NK-92 treated with Interleukin-12 subunit alpha and Interleukin-12 subunit beta, amount 100 ng/mL, for 24 hours (cell line): Measurements from ENCODE around the gene TAF4.

Experiments
- DNase-seq: peaks from one replicate; lab custom pipeline; 2025; lab: John Stamatoyannopoulos, UW

TAF4 gene

DNA sequence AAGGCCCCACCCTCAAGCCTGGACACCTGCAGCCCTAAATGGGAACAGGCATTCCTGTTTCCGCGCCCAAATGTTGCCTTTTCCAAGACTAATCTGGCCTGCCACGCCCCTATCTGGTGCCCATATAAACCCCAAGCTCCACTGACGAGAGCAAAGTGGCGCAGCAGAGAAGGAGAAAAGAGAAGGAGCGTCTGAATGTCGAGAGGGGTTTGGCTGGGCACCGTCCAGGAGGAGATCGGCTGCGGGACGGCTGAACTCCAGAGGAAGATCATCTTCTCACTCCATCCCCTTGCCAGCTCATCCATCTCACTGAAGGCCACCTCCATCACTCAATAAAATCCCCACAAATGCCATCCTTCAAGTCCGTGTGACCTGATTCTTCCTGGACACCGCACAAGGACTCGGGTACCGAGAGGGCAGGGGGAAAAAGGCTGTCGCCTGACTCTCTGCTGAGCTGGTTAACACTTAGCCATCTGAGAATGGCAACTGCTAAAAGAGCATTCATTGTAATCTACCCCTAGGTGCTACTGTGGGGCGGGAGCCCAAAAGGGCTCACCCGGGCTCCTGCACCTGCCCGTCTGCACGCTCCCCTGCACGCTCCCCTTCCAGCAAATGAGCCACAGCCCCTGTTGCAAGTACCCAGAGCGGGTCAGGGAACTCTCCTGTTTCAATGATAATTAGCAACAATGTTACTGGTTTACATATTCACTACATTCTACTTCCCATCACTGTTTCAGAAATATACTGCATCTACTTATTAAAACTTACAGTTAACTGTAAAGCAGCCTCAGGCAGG lies 23.5 kb downstream of the TAF4 start:
- DNase-seq = no peak

DNA sequence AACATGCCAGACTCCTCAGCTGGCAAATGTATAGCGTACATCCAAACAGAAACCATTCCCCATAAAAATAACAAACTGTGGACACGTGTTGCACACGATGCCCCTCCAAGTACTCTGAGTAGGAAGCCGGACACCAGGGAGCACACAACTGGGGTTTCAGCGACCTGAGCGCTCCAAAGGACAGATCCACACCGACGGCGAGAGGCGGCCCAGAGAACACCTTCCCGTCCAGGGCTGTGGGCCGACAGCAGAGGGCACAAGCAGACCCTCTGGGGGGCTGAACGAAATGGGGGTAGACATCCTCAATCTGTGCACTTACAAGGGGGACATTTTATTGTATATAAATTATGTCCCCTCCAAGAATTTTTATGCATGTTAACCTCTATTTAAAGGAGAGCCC lies 24.7 kb downstream of the TAF4 start:
- DNase-seq = no peak

DNA sequence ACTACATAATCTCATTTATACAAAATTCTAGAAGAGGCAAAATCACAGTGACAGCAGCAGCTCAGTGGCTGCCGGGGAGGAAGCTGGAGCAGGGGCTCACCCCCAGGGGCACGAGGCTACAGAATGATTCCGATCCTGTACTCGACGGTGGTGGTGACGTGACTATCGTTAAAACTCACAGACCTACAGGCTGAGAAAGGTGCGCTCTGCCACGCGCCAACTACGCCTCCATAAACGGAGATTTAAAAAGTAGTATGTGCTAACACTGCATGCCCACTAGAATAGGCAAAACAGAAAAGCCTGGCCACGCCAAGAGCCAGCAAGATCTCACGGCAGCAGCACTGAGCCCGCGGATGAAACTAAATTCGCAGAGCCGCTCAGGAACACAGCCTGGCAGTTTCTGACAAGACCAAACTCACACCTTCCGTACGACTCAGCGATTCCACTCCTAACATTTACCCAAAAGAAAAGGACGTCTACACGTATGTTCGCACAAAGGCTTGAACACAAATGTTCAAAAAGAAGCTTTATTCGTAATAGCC lies 25.2 kb downstream of the TAF4 start:
- no peak for DNase-seq

GRCh38 chr20:62039738-62040137 lies 25.9 kb downstream of the TAF4 start:
- no peak for DNase-seq

GRCh38 chr20:62032609-62033368 lies 32.9 kb downstream of the TAF4 start:
- DNase-seq = no peak

GRCh38 chr20:62031462-62032092 lies 34.1 kb downstream of the TAF4 start:
- DNase-seq = no peak

DNA sequence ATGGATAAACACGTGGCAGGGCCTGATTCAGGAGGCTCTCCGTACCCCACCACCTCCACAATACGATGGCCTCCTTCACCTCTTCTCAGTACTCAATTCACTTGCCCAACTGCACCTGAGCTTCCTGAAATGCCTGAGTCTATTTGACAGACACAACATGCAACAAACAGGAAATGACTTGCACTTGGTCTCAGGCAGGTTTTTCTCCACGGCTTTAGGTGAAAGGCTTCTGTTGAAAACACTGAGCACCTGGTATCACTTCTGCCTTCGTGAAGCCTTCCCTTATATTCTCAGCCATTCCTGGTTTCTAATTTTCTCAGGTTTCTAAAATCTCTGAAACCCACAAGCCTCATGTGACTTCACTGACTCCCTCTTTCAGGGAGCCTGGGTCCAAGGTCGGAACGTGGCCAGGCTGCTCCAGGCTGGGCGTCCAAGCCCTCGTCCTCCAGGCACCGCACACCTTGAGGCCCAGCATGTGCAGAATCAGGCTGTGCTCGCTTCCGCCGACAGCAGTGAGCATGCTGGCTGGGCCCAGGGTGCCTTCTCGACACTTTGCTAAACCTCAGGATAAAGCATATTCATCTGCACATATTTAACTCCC lies 34.7 kb downstream of the TAF4 start:
- no peak for DNase-seq

GRCh38 chr20:62030357-62030756 lies 35.3 kb downstream of the TAF4 start:
- DNase-seq = no peak

DNA sequence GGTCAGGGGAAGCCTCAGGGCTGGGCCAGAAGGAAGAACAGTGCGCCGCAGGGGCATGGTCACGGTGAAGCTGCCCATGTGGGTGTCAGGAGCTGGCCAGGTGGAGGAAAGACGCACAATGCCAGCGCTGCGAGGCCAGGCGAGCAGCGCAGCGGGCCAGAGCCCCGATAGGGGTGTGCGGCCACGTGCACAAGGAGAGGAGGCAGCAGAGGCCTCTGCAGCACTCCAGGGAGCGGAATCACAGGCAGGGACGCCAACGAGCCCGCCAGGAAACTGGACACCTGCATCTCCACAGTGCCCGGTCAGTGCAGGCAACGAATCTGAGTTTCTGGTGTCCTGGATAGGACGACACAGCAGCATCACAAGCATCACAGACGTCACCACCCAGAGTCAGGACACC lies 35.7 kb downstream of the TAF4 start:
- no peak for DNase-seq

GRCh38 chr20:62029296-62029695 lies 36.4 kb downstream of the TAF4 start:
- no peak for DNase-seq

DNA sequence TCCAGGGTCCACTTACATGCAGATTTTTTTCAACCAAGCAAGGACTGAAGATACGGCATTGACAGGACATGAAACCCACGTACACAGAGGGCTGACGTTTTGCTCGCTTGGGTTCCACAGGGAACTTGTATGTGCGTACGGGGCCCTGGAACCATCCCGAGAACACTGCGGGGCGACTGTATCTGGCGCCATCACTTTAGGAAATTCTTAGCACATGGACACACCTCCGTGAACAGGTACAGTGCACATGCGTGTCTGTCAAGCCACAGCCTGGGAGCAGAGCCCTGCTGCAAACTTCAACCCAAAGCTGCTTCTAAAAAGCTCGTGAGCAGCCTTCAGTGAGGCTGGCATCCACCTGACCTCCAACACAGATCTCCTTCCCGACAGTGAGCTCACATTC lies 37.3 kb downstream of the TAF4 start:
- DNase-seq = no peak

- no peak for DNase-seq
Measured at GRCh38 chr20:62027698-62028321, 37.9 kb downstream of the TAF4 start.

DNA sequence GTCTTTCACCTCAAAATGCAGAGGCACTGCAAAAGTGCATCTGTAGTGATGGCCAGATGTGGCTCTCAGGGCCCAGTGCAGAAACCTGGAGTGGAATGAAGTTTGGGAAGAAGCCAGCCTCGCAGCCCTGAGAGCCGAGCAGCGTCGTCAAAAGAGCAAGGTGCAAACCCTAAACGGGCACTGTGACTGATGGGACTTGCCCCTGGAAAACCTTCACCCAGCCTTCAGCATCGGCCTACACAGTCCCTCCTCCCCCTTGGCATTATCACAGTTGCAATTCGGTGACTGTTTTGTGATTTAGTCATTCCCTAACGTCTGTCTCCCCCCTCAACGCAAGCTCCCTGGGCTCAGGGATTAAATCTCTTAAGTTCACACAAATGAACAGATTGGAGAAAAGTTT lies 38.6 kb downstream of the TAF4 start:
- no peak for DNase-seq

DNA sequence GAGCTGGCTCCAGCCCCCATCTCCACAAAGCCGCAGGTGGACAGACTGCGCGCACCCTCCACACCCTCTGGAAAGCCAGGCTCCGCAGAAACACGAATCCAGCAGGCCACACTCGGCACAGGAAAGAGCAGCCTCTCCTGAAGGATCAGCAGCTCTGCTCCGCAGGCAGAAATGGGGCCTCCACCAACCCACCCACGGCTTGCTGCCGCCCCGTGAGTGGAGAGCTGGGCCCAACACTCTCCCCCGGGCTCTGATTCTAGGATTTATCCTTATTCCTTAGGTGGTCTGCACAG lies 39.2 kb downstream of the TAF4 start:
- DNase-seq = no peak

- DNase-seq = no peak
Measured at GRCh38 chr20:62025832-62026563, 39.7 kb downstream of the TAF4 start.

DNA sequence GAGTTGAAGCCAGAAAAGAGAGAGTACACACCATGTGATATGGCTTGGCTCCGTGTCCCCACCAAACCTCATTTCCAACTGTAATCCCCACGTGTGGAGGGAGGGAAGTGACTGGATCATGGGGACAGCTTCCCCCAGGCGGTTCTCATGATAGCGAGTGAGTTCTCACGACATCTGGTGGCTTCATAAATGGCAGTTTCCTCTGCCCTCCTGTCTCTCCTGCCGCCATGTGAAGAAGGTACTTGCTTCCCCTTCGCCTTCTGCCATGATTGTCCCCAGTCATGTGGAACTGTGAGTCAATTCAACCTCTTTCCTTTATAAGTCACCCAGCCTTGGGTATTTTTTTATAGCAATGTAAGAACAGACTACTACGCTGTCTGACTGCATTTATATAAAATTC lies 40.3 kb downstream of the TAF4 start:
- DNase-seq = no peak

DNA sequence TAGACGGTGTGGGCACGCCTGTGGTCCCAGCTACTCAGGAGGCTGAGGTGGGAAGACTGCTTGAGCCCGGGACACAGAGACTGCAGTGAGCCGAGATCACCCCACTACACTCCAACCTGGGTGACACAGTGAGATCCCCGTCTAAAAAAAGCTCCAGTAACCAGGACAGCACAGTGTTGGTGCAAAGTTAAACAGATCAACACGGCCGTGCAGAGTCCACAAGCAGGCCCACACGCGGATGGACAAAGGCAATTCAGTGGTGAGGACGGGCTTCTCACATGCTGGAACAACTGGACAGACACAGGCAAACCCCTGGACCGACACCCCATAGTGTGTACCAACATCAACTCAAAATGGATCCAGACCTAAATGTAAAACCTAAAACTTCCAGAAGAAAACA lies 41.7 kb downstream of the TAF4 start:
- no peak for DNase-seq

DNA sequence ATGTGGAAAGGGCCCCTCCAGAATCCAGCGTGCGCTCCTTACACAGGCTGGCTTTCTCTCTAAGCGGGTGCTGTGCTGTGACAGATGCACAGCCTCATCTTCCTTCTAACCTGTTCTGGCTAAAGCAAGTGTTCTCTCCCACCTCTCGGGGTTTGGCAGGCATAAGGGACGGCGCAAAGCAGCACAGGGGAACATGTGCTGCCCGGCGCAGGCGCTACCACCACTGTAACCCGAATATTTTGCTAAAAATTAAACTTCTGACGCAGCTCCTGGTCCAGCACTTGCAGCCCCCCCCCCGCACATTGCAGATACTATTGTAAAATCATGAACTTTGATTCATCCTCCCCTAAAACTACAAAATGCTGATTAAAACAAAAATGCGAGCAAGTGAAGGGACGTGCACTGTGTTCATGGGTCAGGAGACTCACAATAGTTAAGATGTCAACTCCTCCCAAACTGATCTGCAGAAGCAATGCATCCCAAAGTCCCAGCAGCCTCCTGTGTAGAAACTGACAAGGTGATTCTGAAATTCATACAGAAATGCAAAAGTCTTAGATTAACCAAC lies 43.0 kb downstream of the TAF4 start:
- no peak for DNase-seq

- no peak for DNase-seq
Measured at GRCh38 chr20:62021793-62022385, 43.8 kb downstream of the TAF4 start.

GRCh38 chr20:62020935-62021701 lies 44.6 kb downstream of the TAF4 start:
- no peak for DNase-seq
